ENCODE results near the gene WDR74. TPM values are rescaled to one million over a fixed set of nuclear protein-coding genes. Genes with fewer than 3 reads are reported as not detected.

Gene WDR74
- total and polyA plus RNA-seq, 9 of the 15 experiments (the other 6 are each of a cell fraction or from before 2014, with no cell fraction given), result 32.7 to 210 (median 114) TPM

DNA sequence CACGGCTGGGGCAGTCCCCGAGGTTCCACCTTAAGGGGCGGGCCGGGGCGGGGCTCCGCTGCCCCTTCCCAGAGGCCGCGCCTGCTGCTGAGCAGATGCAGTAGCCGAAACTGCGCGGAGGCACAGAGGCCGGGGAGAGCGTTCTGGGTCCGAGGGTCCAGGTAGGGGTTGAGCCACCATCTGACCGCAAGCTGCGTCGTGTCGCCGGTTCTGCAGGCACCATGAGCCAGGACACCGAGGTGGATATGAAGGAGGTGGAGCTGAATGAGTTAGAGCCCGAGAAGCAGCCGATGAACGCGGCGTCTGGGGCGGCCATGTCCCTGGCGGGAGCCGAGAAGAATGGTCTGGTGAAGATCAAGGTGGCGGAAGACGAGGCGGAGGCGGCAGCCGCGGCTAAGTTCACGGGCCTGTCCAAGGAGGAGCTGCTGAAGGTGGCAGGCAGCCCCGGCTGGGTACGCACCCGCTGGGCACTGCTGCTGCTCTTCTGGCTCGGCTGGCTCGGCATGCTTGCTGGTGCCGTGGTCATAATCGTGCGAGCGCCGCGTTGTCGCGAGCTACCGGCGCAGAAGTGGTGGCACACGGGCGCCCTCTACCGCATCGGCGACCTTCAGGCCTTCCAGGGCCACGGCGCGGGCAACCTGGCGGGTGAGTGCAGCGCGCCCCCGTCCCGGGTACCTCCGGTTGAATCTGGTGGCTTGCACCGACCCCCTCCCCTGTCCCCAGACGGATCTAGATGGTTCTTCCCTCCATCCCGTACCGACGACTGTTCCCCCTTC is 41.6 kb upstream of the WDR74 start, which contains the start of gene SLC3A2 (continued):
- TF ChIP-seq ZBTB17 (CRISPR knock-in tag; IDR thresholded peaks at IDR 0.05) (peak; percentile 85; the same call in 1 of the 2 replicates), MIER1 (IDR thresholded peaks at IDR 0.05; ENCODE audit: low read depth) (peak; percentile 35; the same call in 1 of the 2 replicates), ZNF79 (CRISPR knock-in tag; IDR thresholded peaks at IDR 0.05; ENCODE audit: low read depth) (no peak), NR2C1 (IDR thresholded peaks at IDR 0.05) (no peak), NR2C1 (tag; IDR thresholded peaks at IDR 0.05) (peak; percentile 12; the same call in 1 of the 2 replicates), PHF21A (IDR thresholded peaks at IDR 0.05; ENCODE audit: borderline replicate concordance, low read depth) (0 out of 2 replicates have a peak, but pooled peaks have one; percentile 54), SMAD1 (IDR thresholded peaks at IDR 0.05; ENCODE audit: low read depth, low read length, partially characterized antibody) (peak; percentile 96)
- TF ChIP-seq, protein P1, sequence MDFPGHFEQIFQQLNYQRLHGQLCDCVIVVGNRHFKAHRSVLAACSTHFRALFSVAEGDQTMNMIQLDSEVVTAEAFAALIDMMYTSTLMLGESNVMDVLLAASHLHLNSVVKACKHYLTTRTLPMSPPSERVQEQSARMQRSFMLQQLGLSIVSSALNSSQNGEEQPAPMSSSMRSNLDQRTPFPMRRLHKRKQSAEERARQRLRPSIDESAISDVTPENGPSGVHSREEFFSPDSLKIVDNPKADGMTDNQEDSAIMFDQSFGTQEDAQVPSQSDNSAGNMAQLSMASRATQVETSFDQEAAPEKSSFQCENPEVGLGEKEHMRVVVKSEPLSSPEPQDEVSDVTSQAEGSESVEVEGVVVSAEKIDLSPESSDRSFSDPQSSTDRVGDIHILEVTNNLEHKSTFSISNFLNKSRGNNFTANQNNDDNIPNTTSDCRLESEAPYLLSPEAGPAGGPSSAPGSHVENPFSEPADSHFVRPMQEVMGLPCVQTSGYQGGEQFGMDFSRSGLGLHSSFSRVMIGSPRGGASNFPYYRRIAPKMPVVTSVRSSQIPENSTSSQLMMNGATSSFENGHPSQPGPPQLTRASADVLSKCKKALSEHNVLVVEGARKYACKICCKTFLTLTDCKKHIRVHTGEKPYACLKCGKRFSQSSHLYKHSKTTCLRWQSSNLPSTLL (IDR thresholded peaks at IDR 0.05), result no peak
- TF ChIP-seq, protein P2, sequence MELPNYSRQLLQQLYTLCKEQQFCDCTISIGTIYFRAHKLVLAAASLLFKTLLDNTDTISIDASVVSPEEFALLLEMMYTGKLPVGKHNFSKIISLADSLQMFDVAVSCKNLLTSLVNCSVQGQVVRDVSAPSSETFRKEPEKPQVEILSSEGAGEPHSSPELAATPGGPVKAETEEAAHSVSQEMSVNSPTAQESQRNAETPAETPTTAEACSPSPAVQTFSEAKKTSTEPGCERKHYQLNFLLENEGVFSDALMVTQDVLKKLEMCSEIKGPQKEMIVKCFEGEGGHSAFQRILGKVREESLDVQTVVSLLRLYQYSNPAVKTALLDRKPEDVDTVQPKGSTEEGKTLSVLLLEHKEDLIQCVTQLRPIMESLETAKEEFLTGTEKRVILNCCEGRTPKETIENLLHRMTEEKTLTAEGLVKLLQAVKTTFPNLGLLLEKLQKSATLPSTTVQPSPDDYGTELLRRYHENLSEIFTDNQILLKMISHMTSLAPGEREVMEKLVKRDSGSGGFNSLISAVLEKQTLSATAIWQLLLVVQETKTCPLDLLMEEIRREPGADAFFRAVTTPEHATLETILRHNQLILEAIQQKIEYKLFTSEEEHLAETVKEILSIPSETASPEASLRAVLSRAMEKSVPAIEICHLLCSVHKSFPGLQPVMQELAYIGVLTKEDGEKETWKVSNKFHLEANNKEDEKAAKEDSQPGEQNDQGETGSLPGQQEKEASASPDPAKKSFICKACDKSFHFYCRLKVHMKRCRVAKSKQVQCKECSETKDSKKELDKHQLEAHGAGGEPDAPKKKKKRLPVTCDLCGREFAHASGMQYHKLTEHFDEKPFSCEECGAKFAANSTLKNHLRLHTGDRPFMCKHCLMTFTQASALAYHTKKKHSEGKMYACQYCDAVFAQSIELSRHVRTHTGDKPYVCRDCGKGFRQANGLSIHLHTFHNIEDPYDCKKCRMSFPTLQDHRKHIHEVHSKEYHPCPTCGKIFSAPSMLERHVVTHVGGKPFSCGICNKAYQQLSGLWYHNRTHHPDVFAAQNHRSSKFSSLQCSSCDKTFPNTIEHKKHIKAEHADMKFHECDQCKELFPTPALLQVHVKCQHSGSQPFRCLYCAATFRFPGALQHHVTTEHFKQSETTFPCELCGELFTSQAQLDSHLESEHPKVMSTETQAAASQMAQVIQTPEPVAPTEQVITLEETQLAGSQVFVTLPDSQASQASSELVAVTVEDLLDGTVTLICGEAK (IDR thresholded peaks at IDR 0.05), result 0 out of 2 replicates have a peak, but pooled peaks have one; percentile 46
- TF ChIP-seq, protein P2 (CRISPR knock-in tag; IDR thresholded peaks at IDR 0.05), result no peak
- TF ChIP-seq, protein P3, sequence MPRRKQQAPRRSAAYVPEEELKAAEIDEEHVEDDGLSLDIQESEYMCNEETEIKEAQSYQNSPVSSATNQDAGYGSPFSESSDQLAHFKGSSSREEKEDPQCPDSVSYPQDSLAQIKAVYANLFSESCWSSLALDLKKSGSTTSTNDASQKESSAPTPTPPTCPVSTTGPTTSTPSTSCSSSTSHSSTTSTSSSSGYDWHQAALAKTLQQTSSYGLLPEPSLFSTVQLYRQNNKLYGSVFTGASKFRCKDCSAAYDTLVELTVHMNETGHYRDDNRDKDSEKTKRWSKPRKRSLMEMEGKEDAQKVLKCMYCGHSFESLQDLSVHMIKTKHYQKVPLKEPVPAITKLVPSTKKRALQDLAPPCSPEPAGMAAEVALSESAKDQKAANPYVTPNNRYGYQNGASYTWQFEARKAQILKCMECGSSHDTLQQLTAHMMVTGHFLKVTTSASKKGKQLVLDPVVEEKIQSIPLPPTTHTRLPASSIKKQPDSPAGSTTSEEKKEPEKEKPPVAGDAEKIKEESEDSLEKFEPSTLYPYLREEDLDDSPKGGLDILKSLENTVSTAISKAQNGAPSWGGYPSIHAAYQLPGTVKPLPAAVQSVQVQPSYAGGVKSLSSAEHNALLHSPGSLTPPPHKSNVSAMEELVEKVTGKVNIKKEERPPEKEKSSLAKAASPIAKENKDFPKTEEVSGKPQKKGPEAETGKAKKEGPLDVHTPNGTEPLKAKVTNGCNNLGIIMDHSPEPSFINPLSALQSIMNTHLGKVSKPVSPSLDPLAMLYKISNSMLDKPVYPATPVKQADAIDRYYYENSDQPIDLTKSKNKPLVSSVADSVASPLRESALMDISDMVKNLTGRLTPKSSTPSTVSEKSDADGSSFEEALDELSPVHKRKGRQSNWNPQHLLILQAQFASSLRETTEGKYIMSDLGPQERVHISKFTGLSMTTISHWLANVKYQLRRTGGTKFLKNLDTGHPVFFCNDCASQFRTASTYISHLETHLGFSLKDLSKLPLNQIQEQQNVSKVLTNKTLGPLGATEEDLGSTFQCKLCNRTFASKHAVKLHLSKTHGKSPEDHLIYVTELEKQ (CRISPR knock-in tag; IDR thresholded peaks at IDR 0.05), result no peak

All from K562 (cell line).